MM.1S (cell line): ENCODE measurements around the gene FRY.

Experiments used
- EZH2 ChIP-seq: fragments of 300-600 bp; sonication (generic); optimal IDR thresholded peaks from 2 replicates; pipeline ENCODE3; 2017; ENCODE audit warnings: low read depth, mild to moderate bottlenecking, antibody characterized with exemption, low read length, mixed read lengths
- EZH2phosphoT487 ChIP-seq: fragments of 300-600 bp; sonication (generic); IDR thresholded peaks from 2 replicates; pipeline ENCODE4 v1.6.1; 2018; ENCODE audit warnings: antibody characterized with exemption, low read length
- TF ChIP-seq, protein P1 (sequence below): fragments of 300-600 bp; sonication (generic); IDR thresholded peaks from 2 replicates; pipeline ENCODE4 v1.5.1; 2016; ENCODE audit warnings: antibody characterized with exemption, low read length, mixed read lengths

- TF ChIP-seq, protein P1, sequence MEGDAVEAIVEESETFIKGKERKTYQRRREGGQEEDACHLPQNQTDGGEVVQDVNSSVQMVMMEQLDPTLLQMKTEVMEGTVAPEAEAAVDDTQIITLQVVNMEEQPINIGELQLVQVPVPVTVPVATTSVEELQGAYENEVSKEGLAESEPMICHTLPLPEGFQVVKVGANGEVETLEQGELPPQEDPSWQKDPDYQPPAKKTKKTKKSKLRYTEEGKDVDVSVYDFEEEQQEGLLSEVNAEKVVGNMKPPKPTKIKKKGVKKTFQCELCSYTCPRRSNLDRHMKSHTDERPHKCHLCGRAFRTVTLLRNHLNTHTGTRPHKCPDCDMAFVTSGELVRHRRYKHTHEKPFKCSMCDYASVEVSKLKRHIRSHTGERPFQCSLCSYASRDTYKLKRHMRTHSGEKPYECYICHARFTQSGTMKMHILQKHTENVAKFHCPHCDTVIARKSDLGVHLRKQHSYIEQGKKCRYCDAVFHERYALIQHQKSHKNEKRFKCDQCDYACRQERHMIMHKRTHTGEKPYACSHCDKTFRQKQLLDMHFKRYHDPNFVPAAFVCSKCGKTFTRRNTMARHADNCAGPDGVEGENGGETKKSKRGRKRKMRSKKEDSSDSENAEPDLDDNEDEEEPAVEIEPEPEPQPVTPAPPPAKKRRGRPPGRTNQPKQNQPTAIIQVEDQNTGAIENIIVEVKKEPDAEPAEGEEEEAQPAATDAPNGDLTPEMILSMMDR = no peak
- TF ChIP-seq EZH2phosphoT487 (no peak), EZH2 (no peak)
Measured at GRCh38 chr13:32047793-32048192, 16.2 kb downstream of the FRY start.
